H1 (cell line): Measurements from ENCODE around the gene TOR4A. TPM values are rescaled to one million over a fixed set of nuclear protein-coding genes. Genes with fewer than 3 reads are reported as not detected.

Experiments
- CTCF ChIA-PET: fragments of 300-600 bp; sonication (Branson Sonifier 250); formaldehyde crosslinking; loops from one replicate; lab custom pipeline; 2021; ENCODE audit not compliant: partially characterized antibody; lab: Charles Lee
- POLR2A ChIA-PET: fragments of 300-600 bp; sonication (Branson Sonifier 250); formaldehyde crosslinking; loops from one replicate; lab custom pipeline; 2021; ENCODE audit warnings: inconsistent platforms; ENCODE audit not compliant: partially characterized antibody; lab: Charles Lee
- DNase-seq, 2 experiments: peaks; one replicate each; pipeline versions ENCODE4 v3.0.0 to v3.0.0-alpha.2; 2010 to 2022; ENCODE audit warnings: low spot score in 2 of 2, low read depth in 1 of 2, mixed read lengths in 1 of 2
- FAIRE-seq: peaks from 2 replicates; lab custom pipeline; 2011; peaks lifted over from hg19 to GRCh38; lab: Jason Lieb, UNC
- H2AFZ ChIP-seq: 2 replicates; pipeline ENCODE4 v1.8.1; 2012; ENCODE audit warnings: low read length, inconsistent platforms
- H2AK5ac ChIP-seq: 2 replicates; pipeline ENCODE4 v1.6.1; 2013; ENCODE audit warnings: low read depth, low read length
- H2BK120ac ChIP-seq: replicated peaks from 2 replicates; pipeline ENCODE3; 2013; ENCODE audit warnings: low read depth, low read length, inconsistent platforms
- H2BK12ac ChIP-seq: 2 replicates; pipeline ENCODE4 v1.6.1; 2013; ENCODE audit warnings: low read depth, low read length
- H2BK15ac ChIP-seq: 2 replicates; pipeline ENCODE4 v1.6.1; 2013; ENCODE audit warnings: low read length
- H2BK20ac ChIP-seq: 2 replicates; pipeline ENCODE4 v1.6.1; 2013; ENCODE audit warnings: low read length
- H2BK5ac ChIP-seq: 2 replicates; pipeline ENCODE4 v1.6.1; 2013; ENCODE audit warnings: low read depth, low read length
- H3K14ac ChIP-seq: 2 replicates; pipeline ENCODE4 v1.6.1; 2013; ENCODE audit warnings: inconsistent platforms; ENCODE audit not compliant: insufficient read length
- H3K18ac ChIP-seq: 2 replicates; pipeline ENCODE4 v1.6.1; 2013; ENCODE audit warnings: low read length; ENCODE audit errors: extremely low read depth
- H3K23ac ChIP-seq: 2 replicates; pipeline ENCODE4 v1.6.1; 2013; ENCODE audit warnings: inconsistent platforms; ENCODE audit not compliant: insufficient read length
- H3K23me2 ChIP-seq: 2 replicates; pipeline ENCODE4 v1.6.1; 2013; ENCODE audit warnings: low read depth, low read length
- H3K27ac ChIP-seq: 2 replicates; pipeline ENCODE4 v1.6.1; 2011; ENCODE audit warnings: low read depth, low read length, inconsistent platforms
- H3K27me3 ChIP-seq, 4 experiments: replicated peaks in 1 of 4; 1 replicate in 1 of 4; 2 replicates in 3 of 4; pipeline versions ENCODE4 v1.6.1 to v1.8.1; 2011 to 2013; ENCODE audit warnings: low read length in 3 of 4, mild to moderate bottlenecking in 3 of 4, inconsistent platforms in 2 of 4, mixed read lengths in 2 of 4, moderate library complexity in 1 of 4; ENCODE audit not compliant: control insufficient read depth in 3 of 4, insufficient read depth in 3 of 4; ENCODE audit errors: extremely low read depth in 1 of 4
- H3K36me3 ChIP-seq, 4 experiments: 2 replicates each; pipeline versions ENCODE4 v1.6.1 to v1.8.1; 2011 to 2013; ENCODE audit warnings: mild to moderate bottlenecking in 4 of 4, low read length in 3 of 4, moderate library complexity in 2 of 4, control low read depth in 1 of 4, inconsistent platforms in 1 of 4; ENCODE audit not compliant: insufficient read depth in 4 of 4, control insufficient read depth in 2 of 4
- H3K4ac ChIP-seq: replicated peaks from 2 replicates; pipeline ENCODE3; 2013; ENCODE audit warnings: low read length, low read depth, mixed read lengths, inconsistent platforms; ENCODE audit not compliant: insufficient read length
- H3K4me1 ChIP-seq, 4 experiments: replicated peaks in 1 of 4; 1 replicate in 1 of 4; 2 replicates in 3 of 4; pipeline versions ENCODE4 v1.6.1 to v1.8.1; 2011 to 2013; ENCODE audit warnings: low read length in 3 of 4, inconsistent platforms in 2 of 4, mixed read lengths in 1 of 4; ENCODE audit not compliant: insufficient read depth in 4 of 4, control insufficient read depth in 3 of 4
- H3K4me2 ChIP-seq, 2 experiments: 2 replicates each; pipeline versions ENCODE4 v1.6.1 to v1.8.1; 2011 to 2013; ENCODE audit warnings: low read depth in 2 of 2, low read length in 2 of 2, control low read depth in 1 of 2, inconsistent platforms in 1 of 2, mild to moderate bottlenecking in 1 of 2; ENCODE audit not compliant: insufficient read depth in 1 of 2
- H3K4me3 ChIP-seq, 4 experiments: fragments of 200-600, 300-600 bp in 1 of 4; sonication (generic), shearing (Covaris generic), sonication (Bioruptor Twin) in 1 of 4; 2 replicates each; pipeline versions ENCODE4 v1.5.1 to v1.8.1; 2011 to 2016; ENCODE audit warnings: low read length in 4 of 4, low read depth in 3 of 4, control low read depth in 2 of 4, inconsistent platforms in 2 of 4, mild to moderate bottlenecking in 2 of 4, mixed read lengths in 1 of 4, moderate library complexity in 1 of 4; ENCODE audit not compliant: insufficient read depth in 2 of 4; ENCODE audit errors: extremely low read depth in 1 of 4
- H3K56ac ChIP-seq: replicated peaks from 2 replicates; pipeline ENCODE3; 2013; ENCODE audit warnings: low read depth, mild to moderate bottlenecking, mixed read lengths, low read length, inconsistent platforms; ENCODE audit not compliant: insufficient read length
- H3K79me1 ChIP-seq: 2 replicates; pipeline ENCODE4 v1.6.1; 2013; ENCODE audit warnings: low read depth, low read length, control low read depth
- H3K79me2 ChIP-seq, 2 experiments: 2 replicates each; pipeline versions ENCODE4 v1.6.1 to v1.8.1; 2012 to 2013; ENCODE audit warnings: low read length in 2 of 2, mild to moderate bottlenecking in 2 of 2, inconsistent platforms in 1 of 2; ENCODE audit not compliant: insufficient read depth in 2 of 2, control insufficient read depth in 1 of 2
- H3K9ac ChIP-seq, 4 experiments: replicated peaks in 1 of 4; 1 replicate in 1 of 4; 2 replicates in 3 of 4; pipeline versions ENCODE4 v1.6.1 to v1.8.1; 2011 to 2013; ENCODE audit warnings: low read depth in 3 of 4, low read length in 3 of 4, control low read depth in 2 of 4, mild to moderate bottlenecking in 2 of 4, moderate library complexity in 2 of 4, inconsistent platforms in 1 of 4; ENCODE audit errors: extremely low read depth in 1 of 4
- H3K9me3 ChIP-seq, 2 experiments: 2 replicates each; pipeline versions ENCODE4 v1.6.1 to v1.8.1; 2012 to 2013; ENCODE audit warnings: mild to moderate bottlenecking in 2 of 2, moderate library complexity in 2 of 2, control low read depth in 1 of 2, inconsistent platforms in 1 of 2, low read depth in 1 of 2, low read length in 1 of 2, mixed read lengths in 1 of 2; ENCODE audit not compliant: insufficient read depth in 2 of 2
- H4K20me1 ChIP-seq, 2 experiments: replicated peaks in 1 of 2; 2 replicates each; pipeline versions ENCODE3 to v1.8.1; 2011 to 2013; ENCODE audit warnings: inconsistent platforms in 2 of 2, low read length in 2 of 2, mild to moderate bottlenecking in 1 of 2; ENCODE audit not compliant: insufficient read depth in 2 of 2, control insufficient read depth in 1 of 2
- H4K5ac ChIP-seq: 2 replicates; pipeline ENCODE4 v1.6.1; 2013; ENCODE audit warnings: low read length, low read depth, mixed read lengths, inconsistent platforms; ENCODE audit not compliant: insufficient read length
- H4K8ac ChIP-seq: 2 replicates; pipeline ENCODE4 v1.8.0; 2013; ENCODE audit warnings: mild to moderate bottlenecking, moderate library complexity, low read length, inconsistent platforms; ENCODE audit not compliant: insufficient read depth; ENCODE audit errors: extremely low read depth
- H4K91ac ChIP-seq: replicated peaks from 2 replicates; pipeline ENCODE3; 2013; ENCODE audit warnings: low read length, mixed read lengths, inconsistent platforms; ENCODE audit not compliant: insufficient read length
- CBX5 ChIP-seq: fragments of 300-800, 300-1000 bp; sonication (generic); IDR thresholded peaks from 2 replicates; pipeline ENCODE4 v1.7.1; 2016; ENCODE audit warnings: antibody characterized with exemption, low read length, low read depth
- CTBP2 ChIP-seq: IDR thresholded peaks from 2 replicates; pipeline ENCODE4 v1.7.0; 2011; ENCODE audit warnings: borderline replicate concordance, mild to moderate bottlenecking, moderate library complexity, mixed read lengths, low read length; ENCODE audit not compliant: insufficient read depth, insufficient read length
- GABPA ChIP-seq: IDR thresholded peaks from 2 replicates; pipeline ENCODE4 v1.6.1; 2011; ENCODE audit warnings: mild to moderate bottlenecking, low read length, moderate library complexity, borderline replicate concordance; ENCODE audit not compliant: insufficient read depth
- KDM5A ChIP-seq: fragments of 200-600 bp; IDR thresholded peaks from 2 replicates; pipeline ENCODE4 v1.7.1; 2012; ENCODE audit warnings: mild to moderate bottlenecking, low read length, inconsistent platforms, mixed read lengths
- POLR2AphosphoS5 ChIP-seq: IDR thresholded peaks from 2 replicates; pipeline ENCODE4 v1.6.1; 2011; ENCODE audit warnings: low read depth, low read length
- SAP30 ChIP-seq: fragments of 300-600 bp; sonication (generic); IDR thresholded peaks from 2 replicates; pipeline ENCODE4 v1.7.1; 2012; ENCODE audit warnings: low read length, moderate library complexity, mild to moderate bottlenecking, inconsistent platforms; ENCODE audit not compliant: insufficient read depth, insufficient replicate concordance
- SIRT6 ChIP-seq: IDR thresholded peaks from one replicate; pipeline ENCODE4 v1.7.1; 2012; ENCODE audit warnings: low read length, inconsistent platforms
- USF2 ChIP-seq: IDR thresholded peaks from 2 replicates; pipeline ENCODE4 v1.6.1; 2011; ENCODE audit warnings: low read length, improper control_type of control experiment
- WGBS, 2 experiments: shearing (Covaris generic) in 1 of 2; methylation state at CpG; one replicate each; pipeline versions ENCODE4 v1.1.6 to v1.1.7; 2013 to 2015; ENCODE audit warnings: low lambda C conversion rate in 2 of 2, mixed read lengths in 2 of 2, inconsistent platforms in 1 of 2, low coverage in 1 of 2, missing lambda C conversion rate in 1 of 2; ENCODE audit not compliant: insufficient replicate concordance in 2 of 2, insufficient coverage in 1 of 2, insufficient read length in 1 of 2; ENCODE audit errors: extremely low coverage in 1 of 2, missing lambda C conversion rate in 1 of 2; 5-methylcytosine and 5-hydroxymethylcytosine counted together
- polyA plus RNA-seq, 7 experiments: library from polyadenylated mRNA; depleted of rRNA in 3 of 7; stranded (reverse) in 5 of 7; unstranded in 2 of 7; fragments of >200 nt in 5 of 7; fragments of 200-250 nt in 2 of 7; gene quantifications; 1 replicate in 5 of 7; 2 replicates in 1 of 7; 4 replicates in 1 of 7; pipeline versions ENCODE4 v1.2.1 to v1.2.3, GENCODE V29; 2011 to 2013; ENCODE audit warnings: missing spikeins in 2 of 7, mixed read lengths in 2 of 7
- total RNA-seq: library from RNA; stranded (reverse); fragmentation: NEBNext Ultra II Directional; extraction: Animal tissue kit (Norgen Biotek cat#: 25700); gene quantifications from 2 replicates; pipeline ENCODE4 v1.2.1, GENCODE V29; 2021
- TF ChIP-seq, protein P1 (sequence below): IDR thresholded peaks from 2 replicates; pipeline ENCODE4 v1.6.1; 2011; ENCODE audit warnings: low read depth, mild to moderate bottlenecking, low read length; ENCODE audit not compliant: insufficient read depth

TOR4A gene
- total and polyA plus RNA-seq, 2 of the 8 experiments (the other 6 are each of a cell fraction or from before 2014, with no cell fraction given): 8.4 to 9.3 TPM

- H3K14ac ChIP-seq: no peak overlapping the region
- ChIA-PET CTCF (interaction anchor here (0.5 kb wide), 1 partner anchor 12 kb away, joined by 3 read pairs; no protein-coding TSS in a partner anchor), POLR2A (interaction anchor here (0.7 to 47.8 kb wide), 5 partner anchors 11 to 109 kb away, joined by 3 to 1462 read pairs (median 4); partner anchors contain the start of genes CYSRT1, NDOR1, NELFB and RNF208)
- H3K4me2 ChIP-seq: no peak overlapping the region
- H3K23ac ChIP-seq: no peak overlapping the region
- H3K79me2 ChIP-seq: no peaks in the 10 kb centered on the region
- no peak overlapping the region for H4K91ac ChIP-seq
- no peak overlapping the region for H2BK5ac ChIP-seq
- peaks cover 4 to 10% of the 10 kb centered on the region in 2 experiments for H4K20me1 ChIP-seq
- peaks cover 0 to 27% (median 17%) of the 10 kb centered on the region in 4 experiments; a peak in 7 of 8 replicates for H3K36me3 ChIP-seq
- DNase-seq: no peak
- WGBS, 2 experiments: 92% methylated on average over 32 of the region's 32 CpGs; no CpG with 5 or more reads in 1 of the 2 experiments
- H4K8ac ChIP-seq: no peak overlapping the region
- H3K27ac ChIP-seq: no peak overlapping the region
- no peak for FAIRE-seq
- H4K5ac ChIP-seq: no peak overlapping the region
- no peak overlapping the region for H3K56ac ChIP-seq
- no peaks in the 10 kb centered on the region for H3K79me1 ChIP-seq
- H3K9me3 ChIP-seq: no peaks in the 10 kb centered on the region
- no peak overlapping the region for H3K4me3 ChIP-seq
- H2AFZ ChIP-seq: no peak overlapping the region
- H3K9ac ChIP-seq: no peak overlapping the region
- no peak overlapping the region for H3K4ac ChIP-seq
- H2BK20ac ChIP-seq: no peak overlapping the region
- H2AK5ac ChIP-seq: no peak overlapping the region
- no peak overlapping the region for H3K18ac ChIP-seq
- peaks cover 2% of the 10 kb centered on the region; the same call in 1 of the 2 replicates for H3K23me2 ChIP-seq
- H2BK12ac ChIP-seq: no peak overlapping the region
- no peaks in the 10 kb centered on the region for H3K27me3 ChIP-seq
- H2BK15ac ChIP-seq: no peak overlapping the region
- peaks cover 0 to 6% (median 2%) of the 10 kb centered on the region in 4 experiments; a peak in 4 of 7 replicates for H3K4me1 ChIP-seq
- no peak overlapping the region for H2BK120ac ChIP-seq
- TF ChIP-seq POLR2AphosphoS5 (no peak), GABPA (no peak), CTBP2 (no peak), CBX5 (no peak), KDM5A (no peak), SAP30 (no peak), SIRT6 (no peak), USF2 (no peak)
- TF ChIP-seq, protein P1, sequence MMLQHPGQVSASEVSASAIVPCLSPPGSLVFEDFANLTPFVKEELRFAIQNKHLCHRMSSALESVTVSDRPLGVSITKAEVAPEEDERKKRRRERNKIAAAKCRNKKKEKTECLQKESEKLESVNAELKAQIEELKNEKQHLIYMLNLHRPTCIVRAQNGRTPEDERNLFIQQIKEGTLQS: no peak
These were observed 6.4 kb upstream of the TOR4A start for GRCh38 chr9:137270929-137271695.
